Heart left ventricle (tissue), 13 donors: ENCODE results near the gene PDPR.
"Not testable (repeated sequence)": the region's sequence is repeated elsewhere in the genome, so short reads cannot be mapped to it uniquely, and the experiment has no call there.

Experiments
- CTCF ChIP-seq, 12 donors: fragments of 200-600 bp; sonication (generic) in 4 of 12; IDR thresholded peaks; one replicate each; pipeline versions ENCODE4 v1.5.0 to v1.8.0; 2018 to 2022; ENCODE audit warnings: antibody characterized with exemption in 12 of 12, mild to moderate bottlenecking in 5 of 12
- POLR2A ChIP-seq, 2 donors: fragments of 450-650 bp; IDR thresholded peaks; one replicate each; pipeline ENCODE4 v1.6.1; 2017; ENCODE audit warnings: antibody characterized with exemption in 2 of 2, mild to moderate bottlenecking in 2 of 2, moderate library complexity in 2 of 2
- donor health status: ischemic (EF 13 %, LVEDD 7.1; RV severe dilation, severe dysfunction).
- donor health status: DM: no; HTN: yes; CAD: no.
- donor health status: DM: no; HTN: no; CAD: no.
- donor health status: ischemic (EF 25% LVEDD 6.9; RV normal size, moderate dysfunction).
- donor health status: ischemic (EF 25% LVEDD 5.7; RV mildly dilated, moderate dysfunction).
- donor health status: ischemic (EF 35%, LVEDD 5.7; RV mildly dilated, moderate dysfunction).
- donor health status: nonischemic (EF 11% LVEDD 7.7; RV severe dilation, severe dysfunction).
- donor health status: DM: yes; HTN: yes; CAD: no.
- donor health status: PGD.
- donor health status: ischemic (EF 29% LVEDD 5.4; RV normal size, mild dysfunction).
- donor health status: nonischemic (EF 23%, LVEDD 6.1; RV moderate dilation, normal function).

GRCh38 chr16:70188608-70188915, 74.4 kb downstream of the PDPR start:
- not testable (repeated sequence) for TF ChIP-seq POLR2A, CTCF (IDR thresholded peaks at IDR 0.05)
